Occipital lobe (tissue), 3 donors: ENCODE measurements around the gene GSDMA. TPM values are rescaled to one million over a fixed set of nuclear protein-coding genes. Genes with fewer than 3 reads are reported as not detected.

Source experiments
- DNase-seq: peaks from one replicate; lab custom pipeline; 2025; lab: John Stamatoyannopoulos, UW
- small RNA-seq: library from RNA; depleted of rRNA; stranded (forward); fragments of <200 nt; gene quantifications from one replicate; pipeline ENCODE3, GENCODE V24; 2014
- total RNA-seq: library from RNA; depleted of rRNA; stranded (reverse); fragments of >200 nt; gene quantifications from one replicate; pipeline ENCODE4 v1.2.3, GENCODE V29; 2014

GSDMA gene
- total RNA-seq, 1 donor from 2014 or later, result not detected

DNA sequence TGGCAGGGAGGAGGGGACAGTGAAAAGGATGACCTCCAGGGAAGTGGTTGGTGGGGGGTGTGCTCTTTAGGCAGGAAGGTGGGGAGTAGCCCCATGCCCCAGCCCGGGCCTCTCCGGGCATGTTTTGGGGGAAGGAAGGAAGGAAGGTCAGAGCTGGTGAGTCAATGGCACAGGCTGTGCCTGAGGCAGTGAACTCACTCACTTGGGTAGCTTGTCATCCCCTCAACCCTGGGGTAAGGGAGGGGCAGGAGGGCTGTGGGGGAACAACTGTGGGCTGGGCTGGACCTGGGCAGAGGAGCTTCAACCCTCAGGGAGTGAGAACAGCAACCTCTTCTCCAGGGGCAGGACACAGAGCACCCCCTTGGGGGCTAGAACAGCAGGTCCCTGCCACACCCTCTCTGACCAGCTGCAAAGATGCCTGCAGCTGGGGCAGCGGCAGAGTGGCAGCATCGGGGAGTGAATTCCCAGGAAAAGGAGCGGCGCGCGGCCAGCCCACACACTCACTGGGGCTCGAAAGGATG lies 58.7 kb downstream of the GSDMA start:
- DNase-seq, result no peak

DNA sequence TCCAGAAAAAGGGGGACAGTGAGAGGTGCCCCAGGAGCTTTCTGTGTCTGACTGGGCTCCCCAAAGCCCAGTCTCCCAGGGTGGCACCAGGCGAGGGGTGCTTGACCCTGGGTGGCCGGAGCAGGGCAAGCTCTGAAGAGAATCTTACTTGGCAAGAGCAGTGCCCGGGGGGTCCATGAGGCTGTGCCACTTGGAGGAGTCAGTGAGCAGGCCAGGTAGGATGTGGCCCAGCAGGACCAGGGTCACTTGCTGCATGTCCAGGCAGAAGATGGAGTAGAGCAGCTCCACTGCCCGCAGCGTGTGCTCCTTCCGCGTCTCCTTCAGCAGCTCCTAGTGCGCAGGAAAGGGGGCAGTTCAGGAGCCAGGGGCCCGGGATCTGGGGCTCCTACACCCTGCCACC lies 59.7 kb downstream of the GSDMA start:
- DNase-seq, result no peak

DNA sequence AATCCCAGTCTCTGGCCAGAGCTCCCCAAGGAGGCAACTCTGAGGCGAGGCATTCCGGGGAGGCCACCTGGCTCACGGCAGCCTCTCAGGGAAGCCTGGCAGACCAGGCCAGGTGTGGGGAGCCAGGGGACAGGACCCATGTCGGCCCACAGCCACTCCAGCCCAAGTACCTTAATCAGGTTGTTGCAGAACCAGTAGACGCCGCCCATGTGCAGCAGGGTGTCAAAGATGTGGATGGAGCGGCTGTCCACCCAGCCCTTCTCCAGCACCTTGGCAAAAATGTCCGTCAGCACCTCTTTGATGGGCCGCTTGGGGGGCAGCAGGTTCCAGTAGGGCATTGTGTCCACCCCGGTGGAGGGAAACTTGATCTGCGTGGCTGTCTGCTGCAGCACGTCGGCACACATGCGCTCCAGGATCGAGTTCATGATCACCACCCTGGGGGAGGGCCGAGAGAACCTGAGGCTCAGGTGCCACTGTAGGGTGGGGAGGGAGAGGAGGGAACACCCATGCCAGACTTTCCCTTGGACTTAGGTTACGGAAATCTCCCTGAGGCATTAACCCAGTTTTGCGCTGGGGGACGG lies 60.2 kb downstream of the GSDMA start:
- no peak for DNase-seq

DNA sequence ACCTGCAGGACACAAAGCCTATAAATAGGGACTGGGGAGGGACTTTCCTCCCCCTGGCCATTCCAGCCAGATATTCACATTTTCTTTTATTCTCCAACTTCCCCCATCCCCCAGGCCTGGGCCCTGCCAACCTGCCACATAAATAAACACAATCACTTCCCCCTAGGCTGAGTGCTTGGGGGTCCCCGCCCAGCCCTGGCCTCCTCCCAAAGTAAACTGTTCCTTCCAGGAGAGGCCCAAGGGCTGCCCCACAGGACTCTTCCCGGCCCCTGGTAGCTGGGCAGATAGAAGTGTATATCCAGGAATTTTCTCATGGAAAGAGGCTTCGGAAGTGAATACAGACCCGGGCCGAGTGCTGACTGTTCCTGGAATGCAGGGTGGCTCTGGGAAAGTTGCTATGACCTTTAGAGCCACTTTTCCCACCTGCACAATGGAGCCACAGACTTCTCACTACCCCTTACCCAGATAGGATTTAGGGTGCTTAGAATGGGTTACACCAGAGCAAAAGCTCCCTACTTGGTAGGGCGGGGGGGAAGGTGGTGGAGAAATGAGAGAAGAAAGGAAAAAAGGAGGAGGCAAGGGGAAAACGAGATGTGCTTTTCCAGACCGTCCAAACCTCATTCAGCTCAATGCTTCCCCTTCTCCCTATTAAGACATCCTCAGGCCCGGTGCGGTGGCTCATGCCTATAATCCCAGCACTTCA lies 60.9 kb downstream of the GSDMA start:
- DNase-seq, result no peak

DNA sequence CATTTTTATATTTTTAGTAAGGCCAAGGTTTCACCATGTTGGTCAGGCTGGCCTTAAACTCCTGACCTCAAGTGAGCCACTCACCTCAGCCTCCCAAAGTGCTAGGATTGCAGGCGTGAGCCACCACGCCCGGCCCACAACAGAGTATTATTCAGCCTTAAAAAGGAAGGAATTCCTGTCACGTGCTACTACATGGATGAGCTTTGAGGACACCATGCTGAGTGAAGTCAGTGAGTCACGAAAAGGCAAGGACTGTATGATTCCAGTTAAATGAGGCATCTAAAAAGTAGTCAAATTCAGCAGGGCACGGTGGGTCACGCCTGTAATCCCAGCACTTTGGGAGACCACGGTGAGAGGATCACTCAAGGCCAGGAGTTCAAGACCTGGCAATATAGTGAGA lies 62.1 kb downstream of the GSDMA start:
- no peak for DNase-seq

DNA sequence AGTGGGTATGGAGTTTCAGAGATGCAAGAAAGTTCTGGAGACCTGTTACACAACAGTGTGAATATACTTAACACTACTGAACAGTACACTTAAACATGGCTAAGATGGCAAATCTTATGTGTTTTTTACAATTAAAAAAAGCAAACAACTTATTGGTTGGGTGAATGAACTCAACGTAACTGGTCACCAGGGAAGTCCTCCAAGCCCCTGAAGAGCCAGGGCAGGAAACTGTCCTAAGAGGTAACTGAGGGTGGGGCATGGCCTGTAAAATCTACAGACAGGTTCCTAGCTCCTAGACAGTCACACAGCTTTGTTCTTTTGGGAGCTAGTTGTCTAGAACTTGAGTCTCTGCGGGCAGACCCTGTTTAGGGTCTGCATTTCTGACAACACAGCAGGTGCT lies 62.8 kb downstream of the GSDMA start:
- no peak for DNase-seq

DNA sequence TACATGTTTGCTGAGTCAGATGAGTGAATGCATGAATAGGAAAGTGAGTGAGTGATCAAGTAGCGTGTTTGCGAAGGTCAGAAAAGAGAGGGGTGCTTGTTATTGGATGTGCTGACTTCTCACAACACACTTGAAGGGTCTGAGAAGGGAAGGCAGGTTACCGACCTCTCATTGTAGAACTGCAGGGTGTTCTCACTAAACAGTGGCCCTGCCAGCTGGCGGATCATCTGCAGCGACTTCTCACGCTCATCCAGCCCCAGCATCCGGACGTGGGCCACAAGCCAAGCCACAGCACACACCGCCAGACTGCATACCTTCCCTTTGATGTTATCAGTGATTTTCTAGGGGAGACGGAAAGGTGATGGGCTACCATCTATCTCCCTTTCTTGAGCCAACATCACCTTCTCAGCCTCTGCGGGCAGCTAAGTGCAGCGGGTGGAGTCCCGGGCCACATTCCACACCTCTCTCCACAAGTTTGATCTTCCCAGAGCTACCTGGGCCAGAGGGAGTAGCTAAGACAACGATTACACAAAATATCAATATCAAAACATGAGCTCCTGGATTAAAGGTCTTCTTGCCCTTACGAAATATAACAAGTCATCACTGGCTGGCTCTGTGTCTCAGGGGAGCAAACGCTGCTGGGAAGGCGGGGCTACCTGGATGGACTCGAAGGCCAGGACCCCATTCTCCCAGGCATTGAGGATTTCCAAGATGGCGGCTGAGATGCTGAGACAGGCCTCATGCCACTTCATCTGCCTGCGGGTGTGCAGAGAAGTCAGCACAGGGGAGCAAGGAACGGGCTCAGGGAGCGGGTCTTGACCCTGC lies 63.4 kb downstream of the GSDMA start:
- no peak for DNase-seq

DNA sequence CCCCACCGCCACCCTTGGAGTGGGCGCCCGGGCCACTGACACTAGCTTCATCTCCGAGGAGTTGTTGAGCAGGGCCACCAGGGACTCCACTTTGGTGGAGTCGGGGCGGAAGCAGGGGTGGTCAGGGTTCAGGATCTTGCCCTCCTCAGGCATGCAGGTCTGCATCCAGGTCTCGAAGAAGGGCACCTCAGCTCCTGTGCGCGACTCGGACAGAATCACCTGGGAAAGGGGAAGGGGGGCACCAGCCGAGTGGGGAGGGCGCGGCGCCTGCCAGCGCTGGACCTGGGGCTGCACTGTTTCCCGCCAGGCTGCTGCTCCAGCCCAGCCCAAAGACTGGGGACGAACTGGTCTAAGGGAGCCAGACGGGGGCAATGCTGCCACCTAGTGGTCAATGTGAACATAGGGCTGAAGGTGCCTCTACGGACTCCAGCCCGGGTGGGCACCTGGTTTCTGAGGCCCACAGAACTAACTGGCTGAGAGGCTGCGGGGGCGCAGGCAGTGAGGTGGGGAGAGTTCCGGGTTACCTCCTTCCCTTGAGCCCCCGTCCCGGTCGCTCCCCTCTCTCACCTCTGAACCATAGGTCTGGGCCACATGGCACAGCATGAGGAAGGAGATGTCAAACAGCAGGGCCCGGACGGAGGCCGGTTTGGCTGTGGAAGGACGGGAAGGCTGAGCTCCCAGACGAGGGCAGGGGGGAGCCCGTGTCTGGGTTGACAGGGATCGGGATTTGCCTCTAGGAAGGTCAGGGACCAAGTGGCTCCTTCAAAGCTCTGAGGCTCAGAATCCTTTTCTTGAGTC lies 64.2 kb downstream of the GSDMA start:
- DNase-seq, result peak; percentile 36

Small RNA genes lying within 50 kb of the gene (small RNA-seq; reads per million reads assigned to genes)
- gene SNORD124, result 1,128 reads per million, percentile 99 among the genes with 10 or more reads in this experiment

Other genes starting within 250 kb of the GSDMA start
- gene MIEN1, start 232.5 kb upstream of the GSDMA start, total RNA-seq, result 10.1 TPM
- gene GRB7, start 225.1 kb upstream of the GSDMA start, total RNA-seq, result not detected
- gene IKZF3, start 98.7 kb upstream of the GSDMA start, total RNA-seq, result 0.16 TPM
- not detected for gene ZPBP2, start 94.8 kb upstream of the GSDMA start, total RNA-seq
- gene GSDMB, start 44.4 kb upstream of the GSDMA start, total RNA-seq, result 7.6 TPM
- gene ORMDL3, start 35.4 kb upstream of the GSDMA start, total RNA-seq, result 51.2 TPM
- gene LRRC3C, start 35.3 kb upstream of the GSDMA start, total RNA-seq, result not detected
- gene PSMD3, start 17.8 kb downstream of the GSDMA start, total RNA-seq, result 69.1 TPM
- gene CSF3, start 52.4 kb downstream of the GSDMA start, total RNA-seq, result 0.16 TPM
- 72.5 TPM for gene MED24, start 91.4 kb downstream of the GSDMA start, total RNA-seq
- gene THRA, start 100.0 kb downstream of the GSDMA start, total RNA-seq, result 91.1 TPM
- gene NR1D1, start 137.6 kb downstream of the GSDMA start, total RNA-seq, result 0.78 TPM
- 89.2 TPM for gene MSL1, start 159.0 kb downstream of the GSDMA start, total RNA-seq
- 43.8 TPM for gene CASC3, start 177.5 kb downstream of the GSDMA start, total RNA-seq
- gene RAPGEFL1, start 214.5 kb downstream of the GSDMA start, total RNA-seq, result 17.0 TPM